K562 (cell line): ENCODE data around the gene C1QA. TPM values are rescaled to one million over a fixed set of nuclear protein-coding genes. Genes with fewer than 3 reads are reported as not detected.

ENCODE experiments used
- ATAC-seq: fragments of 200-7000 bp; cut with Tn5 transposase; 3 replicates; pipeline ENCODE4 v1.9.1; 2020; ENCODE audit warnings: moderate library complexity
- BruUV-seq: library from RNA; stranded (reverse); fragments of 400-500 nt; replicated peaks from 2 replicates; lab custom pipeline; 2021; lab: Mats Ljungman, UMichigan
- CTCF ChIA-PET: fragments of 300-600 bp; formaldehyde crosslinking; extraction: SDS; loops from one replicate; lab custom pipeline; 2021; ENCODE audit warnings: low intra/inter-chr PET ratio; lab: Yijun Ruan, JAX
- POLR2A ChIA-PET: fragments of 300-600, 350-650 bp; sonication (Branson Sonifier 250); formaldehyde crosslinking; extraction: SDS; loops from one replicate; lab custom pipeline; 2021; ENCODE audit warnings: antibody characterized with exemption, inconsistent platforms; lab: Yijun Ruan, JAX
- DNase-seq, 4 experiments: peaks; one replicate each; pipeline versions ENCODE4 v3.0.0 to v3.0.0-alpha.2; 2011 to 2018; ENCODE audit warnings: low spot score in 3 of 4, mixed read lengths in 3 of 4; ENCODE audit errors: extremely low read depth in 1 of 4
- FAIRE-seq: peaks from 2 replicates; lab custom pipeline; 2011; peaks lifted over from hg19 to GRCh38; lab: Jason Lieb, UNC
- H2AFZ ChIP-seq: 2 replicates; pipeline ENCODE4 v1.6.0; 2011; ENCODE audit warnings: low read depth, low read length, control low read depth, inconsistent platforms
- H3K27ac ChIP-seq: fragments of 200-600 bp; 3 replicates; pipeline ENCODE4 v1.8.0; 2011; ENCODE audit warnings: low read depth, mild to moderate bottlenecking, control low read depth, inconsistent platforms, low read length, moderate library complexity, mixed read lengths; ENCODE audit errors: extremely low read depth
- H3K27me3 ChIP-seq, 2 experiments: fragments of 300-600 bp in 1 of 2; 2 replicates in 1 of 2; 3 replicates in 1 of 2; pipeline versions ENCODE4 v1.6.0 to v1.8.0; 2011; ENCODE audit warnings: inconsistent platforms in 2 of 2, low read length in 2 of 2, mild to moderate bottlenecking in 1 of 2, mixed read lengths in 1 of 2, moderate library complexity in 1 of 2; ENCODE audit not compliant: control insufficient read depth in 2 of 2, insufficient read depth in 2 of 2
- H3K36me3 ChIP-seq: fragments of 300-600 bp; 3 replicates; pipeline ENCODE4 v1.8.0; 2011; ENCODE audit warnings: mild to moderate bottlenecking, low read length, inconsistent platforms; ENCODE audit not compliant: control insufficient read depth, insufficient read depth
- H3K4me1 ChIP-seq, 2 experiments: fragments of 200-600 bp in 1 of 2; replicated peaks in 1 of 2; 2 replicates in 1 of 2; 3 replicates in 1 of 2; pipeline versions ENCODE4 v1.5.1 to v1.8.0; 2011; ENCODE audit warnings: inconsistent platforms in 2 of 2, low read length in 2 of 2, mild to moderate bottlenecking in 1 of 2, mixed read lengths in 1 of 2, moderate library complexity in 1 of 2; ENCODE audit not compliant: control insufficient read depth in 2 of 2, insufficient read depth in 2 of 2
- H3K4me2 ChIP-seq: 2 replicates; pipeline ENCODE4 v1.6.1; 2011; ENCODE audit warnings: low read length, control low read depth, inconsistent platforms, mixed read lengths; ENCODE audit not compliant: insufficient read depth
- H3K4me3 ChIP-seq: fragments of 200-600 bp; sonication (generic), shearing (Covaris generic); 2 replicates; pipeline ENCODE4 v1.5.1; 2016; ENCODE audit warnings: control low read depth, inconsistent platforms
- H3K79me2 ChIP-seq: fragments of 200-600 bp; 3 replicates; pipeline ENCODE4 v1.8.0; 2011; ENCODE audit warnings: low read length, inconsistent platforms; ENCODE audit not compliant: control insufficient read depth, insufficient read depth
- H3K9ac ChIP-seq, 2 experiments: 2 replicates each; pipeline versions ENCODE4 v1.6.0 to v1.6.1; 2011; ENCODE audit warnings: low read depth in 2 of 2, low read length in 2 of 2, control low read depth in 1 of 2, inconsistent platforms in 1 of 2, mild to moderate bottlenecking in 1 of 2, mixed read lengths in 1 of 2; ENCODE audit not compliant: insufficient read depth in 1 of 2
- H3K9me1 ChIP-seq: one replicate; pipeline ENCODE4 v1.6.0; 2011; ENCODE audit warnings: inconsistent platforms, mild to moderate bottlenecking, low read length, moderate library complexity; ENCODE audit not compliant: control insufficient read depth, insufficient read depth
- H3K9me3 ChIP-seq: replicated peaks from 2 replicates; pipeline ENCODE4 v1.5.1; 2011; ENCODE audit warnings: low read depth, low read length, inconsistent platforms; ENCODE audit not compliant: control insufficient read depth, insufficient read depth
- H4K20me1 ChIP-seq: replicated peaks from 2 replicates; pipeline ENCODE4 v1.6.1; 2011; ENCODE audit warnings: low read length, inconsistent platforms, mixed read lengths; ENCODE audit not compliant: control insufficient read depth, insufficient read depth
- CC2D1A ChIP-seq: fragments of 450-650 bp; IDR thresholded peaks from 2 replicates; pipeline ENCODE4 v1.6.1; 2017; ENCODE audit warnings: mild to moderate bottlenecking
- FOS ChIP-seq: IDR thresholded peaks from 3 replicates; pipeline ENCODE4 v1.6.1; 2011; ENCODE audit not compliant: insufficient read length; ENCODE audit errors: extremely low read depth
- GTF3C2 ChIP-seq: IDR thresholded peaks from 3 replicates; pipeline ENCODE4 v1.6.1; 2011; ENCODE audit warnings: borderline replicate concordance, mild to moderate bottlenecking, moderate library complexity; ENCODE audit not compliant: insufficient read length; ENCODE audit errors: extremely low read depth
- HLTF ChIP-seq: fragments of 450-650 bp; IDR thresholded peaks from 2 replicates; pipeline ENCODE4 v1.6.1; 2016
- KDM1A ChIP-seq, 2 experiments: fragments of 450-650 bp; IDR thresholded peaks; 2 replicates each; pipeline ENCODE4 v1.6.1; 2016; ENCODE audit warnings: mild to moderate bottlenecking in 2 of 2
- NKRF ChIP-seq: fragments of 450-650 bp; IDR thresholded peaks from 2 replicates; pipeline ENCODE4 v1.6.1; 2016; ENCODE audit warnings: borderline replicate concordance
- PHF21A ChIP-seq: fragments of 450-650 bp; IDR thresholded peaks from 2 replicates; pipeline ENCODE4 v1.6.1; 2017; ENCODE audit warnings: low read depth, borderline replicate concordance
- RFX5 ChIP-seq: IDR thresholded peaks from 2 replicates; pipeline ENCODE4 v1.6.1; 2011; ENCODE audit warnings: low read depth, mild to moderate bottlenecking, improper control_type of control experiment, low read length
- STAT6 ChIP-seq: sonication (generic); formaldehyde crosslinking; IDR thresholded peaks from 2 replicates; pipeline ENCODE4 v1.8.1; 2023; ENCODE audit warnings: mild to moderate bottlenecking, missing genetic modification reagents
- WHSC1 ChIP-seq: IDR thresholded peaks from one replicate; pipeline ENCODE4 v1.6.1; 2012; ENCODE audit warnings: low read length, control low read depth, inconsistent platforms
- ZNF316 ChIP-seq: fragments of 450-650 bp; IDR thresholded peaks from 2 replicates; pipeline ENCODE4 v1.6.1; 2016
- WGBS: fragments of 100-300 bp; shearing (Covaris generic); methylation state at CpG from one replicate; pipeline ENCODE4 v1.1.6; 2016; ENCODE audit warnings: low coverage, mixed read lengths; ENCODE audit not compliant: insufficient coverage; ENCODE audit errors: missing lambda C conversion rate; 5-methylcytosine and 5-hydroxymethylcytosine counted together
- in situ Hi-C: fragments of 300-500 bp; cut with MboI; formaldehyde crosslinking; loops from 4 replicates; pipeline ENCODE4 v1.15.0; 2018; ENCODE audit warnings: inconsistent platforms, mixed read lengths
- intact Hi-C: fragments of 100-400 bp; cut with micrococcal nuclease; formaldehyde crosslinking; loops from 2 replicates; pipeline ENCODE4 v1.14.2; 2022
- polyA plus RNA-seq, 8 experiments: library from polyadenylated mRNA; depleted of rRNA in 4 of 8; stranded (reverse) in 5 of 8; unstranded in 3 of 8; fragments of >200 nt; fragmentation: Nextera tagmentation in 2 of 8; fragmentation: Illumina TruSeq in 1 of 8; extraction: Ambion mirVana in 2 of 8; extraction: Trizol in 1 of 8; gene quantifications; 2 replicates each; pipeline versions ENCODE4 v1.2.1 to v1.2.3, GENCODE V29; 2011 to 2014; ENCODE audit warnings: inconsistent platforms in 1 of 8, missing spikeins in 1 of 8
- total RNA-seq, 7 experiments: library from RNA; depleted of rRNA in 6 of 7; stranded (reverse); fragments of >200 nt in 6 of 7; fragmentation: Illumina TruSeq in 2 of 7; extraction: Trizol in 2 of 7; gene quantifications; 2 replicates each; pipeline versions ENCODE4 v1.2.1 to v1.2.3, GENCODE V29; 2011 to 2021; ENCODE audit warnings: low replicate concordance in 1 of 7

C1QA gene
- total and polyA plus RNA-seq, 9 of the 15 experiments (the other 6 are each of a cell fraction or from before 2014, with no cell fraction given), result 0.71 TPM; not detected in 8

GRCh38 chr1:22677931-22678896, 41.8 kb downstream of the C1QA start:
- ChIA-PET CTCF (no interaction called here), POLR2A (no interaction called here)
- no peaks in the 10 kb centered on the region for H3K79me2 ChIP-seq
- 21% methylated on average over 13 of the region's 13 CpGs for WGBS
- FAIRE-seq (no peak), ATAC-seq (no peak), DNase-seq (no peak)
- no peak overlapping the region for H3K4me3 ChIP-seq
- H4K20me1 ChIP-seq, result peaks cover 5% of the 10 kb centered on the region; the same call in 1 of the 2 replicates
- H3K27ac ChIP-seq, result no peak overlapping the region; the same call in 2 of the 3 replicates
- no peaks in the 10 kb centered on the region; the same call in 1 of the 2 replicates for H3K9me3 ChIP-seq
- H3K9me1 ChIP-seq, result no peaks in the 10 kb centered on the region
- H3K4me1 ChIP-seq, result peaks cover 0 to 9% of the 10 kb centered on the region in 2 experiments; a peak in 1 of 5 replicates
- H2AFZ ChIP-seq, result no peak overlapping the region
- H3K9ac ChIP-seq, result no peak overlapping the region
- in situ Hi-C loops (no loop called here), intact Hi-C loops (no loop called here)
- no peaks in the 10 kb centered on the region; the same call in 2 of the 3 replicates for H3K36me3 ChIP-seq
- BruUV-seq, result no TSS peak
- H3K4me2 ChIP-seq, result no peak overlapping the region
- H3K27me3 ChIP-seq, result peaks cover 5 to 56% of the 10 kb centered on the region in 2 experiments; a peak in 4 of 5 replicates
- TF ChIP-seq KDM1A (IDR thresholded peaks at IDR 0.05), result peak in 1 of 2 experiments; percentile 11; a peak in 1 of 4 replicates
- peak; percentile 10; the same call in 1 of the 2 replicates for TF ChIP-seq HLTF
- TF ChIP-seq CC2D1A, result no peak
- no peak for TF ChIP-seq FOS
- no peak for TF ChIP-seq STAT6 (CRISPR knock-in tag)
- no peak for TF ChIP-seq RFX5
- TF ChIP-seq NKRF, result 0 out of 2 replicates have a peak, but pooled peaks have one; percentile 21
- no peak for TF ChIP-seq PHF21A
- TF ChIP-seq WHSC1, result no peak
- TF ChIP-seq ZNF316, result no peak
- TF ChIP-seq GTF3C2, result no peak
